ENCODE data around the gene MARK4.

DNA sequence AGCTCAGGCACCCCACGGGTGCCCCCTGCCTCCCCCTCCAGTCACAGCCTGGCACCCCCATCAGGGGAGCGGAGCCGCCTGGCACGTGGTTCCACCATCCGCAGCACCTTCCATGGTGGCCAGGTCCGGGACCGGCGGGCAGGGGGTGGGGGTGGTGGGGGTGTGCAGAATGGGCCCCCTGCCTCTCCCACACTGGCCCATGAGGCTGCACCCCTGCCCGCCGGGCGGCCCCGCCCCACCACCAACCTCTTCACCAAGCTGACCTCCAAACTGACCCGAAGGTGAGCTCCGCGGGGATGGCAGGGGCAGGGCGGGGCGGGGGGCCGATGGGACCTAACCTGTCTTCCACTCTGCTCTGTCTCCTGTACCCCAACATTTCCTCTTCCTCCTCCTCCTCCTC lies 46.6 kb downstream of the MARK4 start:
- TF ChIP-seq POLR2A (IDR thresholded peaks at IDR 0.05) = no peak
- no peak for TF ChIP-seq CTCF (IDR thresholded peaks at IDR 0.05)
